ENCODE data around the gene SPATA13.

- TF ChIP-seq, protein P1, sequence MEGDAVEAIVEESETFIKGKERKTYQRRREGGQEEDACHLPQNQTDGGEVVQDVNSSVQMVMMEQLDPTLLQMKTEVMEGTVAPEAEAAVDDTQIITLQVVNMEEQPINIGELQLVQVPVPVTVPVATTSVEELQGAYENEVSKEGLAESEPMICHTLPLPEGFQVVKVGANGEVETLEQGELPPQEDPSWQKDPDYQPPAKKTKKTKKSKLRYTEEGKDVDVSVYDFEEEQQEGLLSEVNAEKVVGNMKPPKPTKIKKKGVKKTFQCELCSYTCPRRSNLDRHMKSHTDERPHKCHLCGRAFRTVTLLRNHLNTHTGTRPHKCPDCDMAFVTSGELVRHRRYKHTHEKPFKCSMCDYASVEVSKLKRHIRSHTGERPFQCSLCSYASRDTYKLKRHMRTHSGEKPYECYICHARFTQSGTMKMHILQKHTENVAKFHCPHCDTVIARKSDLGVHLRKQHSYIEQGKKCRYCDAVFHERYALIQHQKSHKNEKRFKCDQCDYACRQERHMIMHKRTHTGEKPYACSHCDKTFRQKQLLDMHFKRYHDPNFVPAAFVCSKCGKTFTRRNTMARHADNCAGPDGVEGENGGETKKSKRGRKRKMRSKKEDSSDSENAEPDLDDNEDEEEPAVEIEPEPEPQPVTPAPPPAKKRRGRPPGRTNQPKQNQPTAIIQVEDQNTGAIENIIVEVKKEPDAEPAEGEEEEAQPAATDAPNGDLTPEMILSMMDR (IDR thresholded peaks at IDR 0.05; ENCODE audit: poor library complexity), result no peak
- TF ChIP-seq EZH2 (IDR thresholded peaks at IDR 0.05; ENCODE audit: borderline replicate concordance), result no peak
- TF ChIP-seq EZH2phosphoT487 (IDR thresholded peaks at IDR 0.05; ENCODE audit: low read depth, severe bottlenecking, unreplicated experiment), result no peak
Observed at GRCh38 chr13:24273926-24274325, 113.4 kb downstream of the SPATA13 start.
